Hepatocyte (in vitro differentiated cells): ENCODE measurements around the gene FSTL1. TPM values are rescaled to one million over a fixed set of nuclear protein-coding genes. Genes with fewer than 3 reads are reported as not detected.
A peak's percentile ranks its signal among the peaks of the same experiment; 100 is the strongest.

Experiments
- DNase-seq: peaks from one replicate; pipeline ENCODE4 v3.0.0-alpha.2; 2016; ENCODE audit warnings: low spot score
- H2AFZ ChIP-seq: fragments of 200-600 bp; sonication (generic); 2 replicates; pipeline ENCODE4 v1.6.0; 2016; ENCODE audit warnings: antibody characterized with exemption, mild to moderate bottlenecking
- H3K27ac ChIP-seq: fragments of 200-600 bp; sonication (generic); 2 replicates; pipeline ENCODE4 v1.5.1; 2016; ENCODE audit warnings: mild to moderate bottlenecking
- H3K27me3 ChIP-seq: fragments of 200-600 bp; sonication (generic); 2 replicates; pipeline ENCODE4 v1.6.1; 2016
- H3K36me3 ChIP-seq: fragments of 200-600 bp; sonication (generic); replicated peaks from 2 replicates; pipeline ENCODE4 v1.5.1; 2016; ENCODE audit warnings: low read depth; ENCODE audit not compliant: insufficient read depth
- H3K4me1 ChIP-seq: fragments of 200-600 bp; sonication (generic); 2 replicates; pipeline ENCODE4 v1.5.1; 2016; ENCODE audit warnings: mild to moderate bottlenecking, moderate library complexity; ENCODE audit not compliant: insufficient read depth
- H3K4me2 ChIP-seq: fragments of 200-600 bp; sonication (generic); 2 replicates; pipeline ENCODE4 v1.6.0; 2016
- H3K4me3 ChIP-seq: fragments of 200-600 bp; sonication (generic); 2 replicates; pipeline ENCODE4 v1.5.1; 2016; ENCODE audit warnings: mild to moderate bottlenecking
- H3K79me2 ChIP-seq: fragments of 200-600 bp; sonication (generic); 2 replicates; pipeline ENCODE4 v1.6.0; 2017; ENCODE audit warnings: mild to moderate bottlenecking
- H3K9me2 ChIP-seq: fragments of 200-600 bp; sonication (generic); replicated peaks from 2 replicates; pipeline ENCODE4 v1.6.0; 2017; ENCODE audit warnings: mild to moderate bottlenecking; ENCODE audit not compliant: insufficient read depth
- H3K9me3 ChIP-seq: fragments of 200-600 bp; sonication (generic); 2 replicates; pipeline ENCODE4 v1.5.1; 2016; ENCODE audit warnings: low read depth, mild to moderate bottlenecking
- H4K20me1 ChIP-seq: fragments of 200-600 bp; sonication (generic); 2 replicates; pipeline ENCODE4 v1.6.0; 2016; ENCODE audit warnings: mild to moderate bottlenecking; ENCODE audit not compliant: insufficient read depth, poor library complexity, severe bottlenecking
- EZH2 ChIP-seq: fragments of 200-600 bp; sonication (generic); IDR thresholded peaks from 2 replicates; pipeline ENCODE4 v1.6.1; 2016; ENCODE audit warnings: antibody characterized with exemption, mild to moderate bottlenecking, borderline replicate concordance
- EZH2phosphoT487 ChIP-seq: fragments of 200-600 bp; sonication (generic); IDR thresholded peaks from one replicate; pipeline ENCODE4 v1.6.1; 2018; ENCODE audit warnings: antibody characterized with exemption, mild to moderate bottlenecking, low read depth, moderate library complexity; ENCODE audit not compliant: unreplicated experiment, severe bottlenecking
- WGBS: methylation state at CpG from one replicate; pipeline ENCODE4 v1.1.6; 2016; ENCODE audit warnings: low lambda C conversion rate; ENCODE audit errors: missing lambda C conversion rate; 5-methylcytosine and 5-hydroxymethylcytosine counted together
- polyA plus RNA-seq: library from polyadenylated mRNA; unstranded; fragments of >200 nt; fragmentation: Nextera tagmentation; extraction: Ambion mirVana; gene quantifications from 2 replicates; pipeline ENCODE4 v1.2.1, GENCODE V29; 2016
- total RNA-seq: library from RNA; depleted of rRNA; stranded (reverse); fragments of >200 nt; gene quantifications from 2 replicates; pipeline ENCODE4 v1.2.3, GENCODE V29; 2014
- TF ChIP-seq, protein P1 (sequence below): fragments of 200-600 bp; sonication (generic); IDR thresholded peaks from 2 replicates; pipeline ENCODE4 v1.5.1; 2016; ENCODE audit warnings: antibody characterized with exemption, mild to moderate bottlenecking; ENCODE audit not compliant: poor library complexity

FSTL1 gene
- total and polyA plus RNA-seq, 2 experiments from 2014 or later, result 195 to 390 TPM

DNA sequence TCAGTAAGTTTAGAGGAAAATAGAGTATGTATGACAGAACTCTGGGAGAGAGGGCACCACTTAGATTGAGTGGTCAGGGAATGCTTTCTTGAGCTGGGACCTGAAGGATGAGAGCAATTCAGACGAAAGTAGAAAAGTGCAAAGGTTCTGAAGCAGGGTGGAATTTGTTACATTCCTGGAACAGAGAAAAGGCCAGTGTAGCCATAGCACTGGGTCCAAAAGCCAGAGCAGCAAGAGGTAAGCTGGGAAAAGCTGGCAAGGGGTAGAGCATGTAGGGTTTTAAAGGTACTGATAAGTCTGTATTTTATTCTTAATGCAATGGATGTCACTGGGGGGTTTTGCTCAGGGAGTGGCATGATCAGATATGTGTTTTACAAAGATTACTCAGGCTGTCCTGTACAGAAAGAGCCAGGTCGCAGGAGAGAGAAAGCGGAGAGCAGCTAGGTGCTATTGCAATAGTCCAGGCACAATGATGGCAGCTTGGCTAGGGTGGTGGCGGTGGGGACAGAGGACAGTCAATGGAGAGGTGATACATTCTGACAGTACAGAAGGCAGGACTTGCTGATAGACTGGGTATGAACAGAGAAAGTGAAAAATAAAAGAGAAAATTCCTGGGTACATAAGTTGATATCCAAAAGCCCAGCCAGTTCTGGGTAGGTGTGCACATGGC lies 17.0 kb downstream of the FSTL1 start:
- Histone ChIP-seq H2AFZ (no peak overlapping the region), H3K36me3 (no peaks in the 10 kb centered on the region), H3K9me3 (no peaks in the 10 kb centered on the region), H4K20me1 (no peaks in the 10 kb centered on the region), H3K79me2 (peaks cover 67% of the 10 kb centered on the region), H3K27me3 (no peaks in the 10 kb centered on the region), H3K4me1 (peaks cover 44% of the 10 kb centered on the region), H3K27ac (no peak overlapping the region), H3K4me2 (no peak overlapping the region), H3K9me2 (no peaks in the 10 kb centered on the region), H3K4me3 (no peak overlapping the region)
- no peak for DNase-seq
- WGBS, result 88% methylated on average over 4 of the region's 4 CpGs
- TF ChIP-seq EZH2, result no peak
- TF ChIP-seq, protein P1, sequence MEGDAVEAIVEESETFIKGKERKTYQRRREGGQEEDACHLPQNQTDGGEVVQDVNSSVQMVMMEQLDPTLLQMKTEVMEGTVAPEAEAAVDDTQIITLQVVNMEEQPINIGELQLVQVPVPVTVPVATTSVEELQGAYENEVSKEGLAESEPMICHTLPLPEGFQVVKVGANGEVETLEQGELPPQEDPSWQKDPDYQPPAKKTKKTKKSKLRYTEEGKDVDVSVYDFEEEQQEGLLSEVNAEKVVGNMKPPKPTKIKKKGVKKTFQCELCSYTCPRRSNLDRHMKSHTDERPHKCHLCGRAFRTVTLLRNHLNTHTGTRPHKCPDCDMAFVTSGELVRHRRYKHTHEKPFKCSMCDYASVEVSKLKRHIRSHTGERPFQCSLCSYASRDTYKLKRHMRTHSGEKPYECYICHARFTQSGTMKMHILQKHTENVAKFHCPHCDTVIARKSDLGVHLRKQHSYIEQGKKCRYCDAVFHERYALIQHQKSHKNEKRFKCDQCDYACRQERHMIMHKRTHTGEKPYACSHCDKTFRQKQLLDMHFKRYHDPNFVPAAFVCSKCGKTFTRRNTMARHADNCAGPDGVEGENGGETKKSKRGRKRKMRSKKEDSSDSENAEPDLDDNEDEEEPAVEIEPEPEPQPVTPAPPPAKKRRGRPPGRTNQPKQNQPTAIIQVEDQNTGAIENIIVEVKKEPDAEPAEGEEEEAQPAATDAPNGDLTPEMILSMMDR, result no peak
- no peak for TF ChIP-seq EZH2phosphoT487

DNA sequence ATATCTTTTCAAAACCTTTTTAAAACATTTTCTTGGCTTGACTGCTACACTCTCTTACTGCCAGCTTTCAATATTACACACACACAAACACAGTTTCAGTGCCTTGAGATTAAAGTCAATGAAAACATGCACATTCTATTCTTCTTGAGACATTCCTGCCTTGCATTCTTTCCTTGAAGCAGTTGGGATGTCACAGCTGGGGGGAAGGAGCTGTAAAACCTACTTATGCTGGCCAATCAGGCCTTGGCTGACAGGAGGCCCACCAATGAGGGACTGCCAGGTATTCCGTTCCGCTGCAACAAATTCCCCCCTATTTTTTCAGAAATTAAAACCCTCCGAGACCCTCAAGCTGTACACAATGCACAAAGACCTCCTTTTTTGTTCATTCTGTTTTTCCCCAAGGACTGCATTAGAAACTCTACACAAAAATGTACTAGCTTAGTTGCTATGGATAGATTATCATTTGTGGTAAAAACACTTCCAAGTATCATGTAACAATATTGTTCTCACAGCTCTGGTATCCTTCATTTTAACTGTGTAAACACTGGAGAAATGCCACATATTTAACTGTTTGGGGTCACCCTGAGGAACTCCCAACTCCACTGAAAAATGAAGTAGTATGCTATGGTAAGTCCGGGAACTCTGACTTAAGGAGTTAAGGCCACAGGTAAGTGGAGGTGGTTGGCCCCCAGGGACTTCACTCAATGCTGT lies 18.5 kb downstream of the FSTL1 start:
- no peak for TF ChIP-seq EZH2
- TF ChIP-seq, protein P1, result no peak
- peak overlapping the region; percentile 69 for H3K27ac ChIP-seq
- no peaks in the 10 kb centered on the region for H3K36me3 ChIP-seq
- no peak overlapping the region for H2AFZ ChIP-seq
- H3K27me3 ChIP-seq, result no peaks in the 10 kb centered on the region
- no peak overlapping the region for H3K4me3 ChIP-seq
- no peaks in the 10 kb centered on the region for H3K9me3 ChIP-seq
- H3K4me1 ChIP-seq, result peaks cover 32% of the 10 kb centered on the region
- peak; percentile 35 for DNase-seq
- H3K9me2 ChIP-seq, result no peaks in the 10 kb centered on the region
- peaks cover 56% of the 10 kb centered on the region for H3K79me2 ChIP-seq
- peak overlapping the region; percentile 3 for H3K4me2 ChIP-seq
- WGBS, result 75% methylated on average over 4 of the region's 4 CpGs
- no peaks in the 10 kb centered on the region for H4K20me1 ChIP-seq

DNA sequence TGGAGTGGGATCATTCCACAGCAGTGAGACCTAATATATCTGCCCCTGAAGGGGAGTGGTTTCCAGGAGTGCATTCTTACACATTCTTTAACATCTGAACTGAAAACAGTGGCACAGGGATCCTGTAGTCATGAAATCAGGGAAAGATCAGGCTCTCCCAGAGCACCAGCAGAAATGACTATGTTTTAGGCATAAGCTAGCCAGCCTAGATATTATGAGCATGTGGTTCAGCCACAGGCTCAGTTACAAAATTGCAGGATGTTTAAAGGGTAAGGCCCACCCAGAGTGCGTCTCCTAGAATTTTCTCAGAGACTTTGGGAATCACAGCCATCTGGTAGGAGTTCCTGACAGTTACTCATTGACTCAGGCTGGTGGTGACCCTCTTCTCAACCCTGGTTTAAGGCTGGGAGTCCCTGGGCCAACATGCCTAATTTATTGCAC lies 20.9 kb downstream of the FSTL1 start:
- H3K27ac ChIP-seq, result no peak overlapping the region

More for the DNA sequence above, 20.9 kb downstream of the FSTL1 start:
- no peak overlapping the region for H2AFZ ChIP-seq
- peaks cover 31% of the 10 kb centered on the region for H3K4me1 ChIP-seq
- H3K9me2 ChIP-seq, result no peaks in the 10 kb centered on the region
- peaks cover 39% of the 10 kb centered on the region for H3K79me2 ChIP-seq
- no peak overlapping the region for H3K4me2 ChIP-seq
- WGBS, result 58% methylated on average over 1 of the region's 1 CpG
- no peak for DNase-seq
- no peak for TF ChIP-seq EZH2phosphoT487
- TF ChIP-seq, protein P1, result no peak
- TF ChIP-seq EZH2, result no peak
- no peaks in the 10 kb centered on the region for H3K9me3 ChIP-seq
- H3K4me3 ChIP-seq, result no peak overlapping the region
- H4K20me1 ChIP-seq, result no peaks in the 10 kb centered on the region
- H3K36me3 ChIP-seq, result no peaks in the 10 kb centered on the region
- no peaks in the 10 kb centered on the region for H3K27me3 ChIP-seq
